ENCODE results near the gene CHRM5. TPM values are rescaled to one million over a fixed set of nuclear protein-coding genes. Genes with fewer than 3 reads are reported as not detected.

The CHRM5 gene, protein sequence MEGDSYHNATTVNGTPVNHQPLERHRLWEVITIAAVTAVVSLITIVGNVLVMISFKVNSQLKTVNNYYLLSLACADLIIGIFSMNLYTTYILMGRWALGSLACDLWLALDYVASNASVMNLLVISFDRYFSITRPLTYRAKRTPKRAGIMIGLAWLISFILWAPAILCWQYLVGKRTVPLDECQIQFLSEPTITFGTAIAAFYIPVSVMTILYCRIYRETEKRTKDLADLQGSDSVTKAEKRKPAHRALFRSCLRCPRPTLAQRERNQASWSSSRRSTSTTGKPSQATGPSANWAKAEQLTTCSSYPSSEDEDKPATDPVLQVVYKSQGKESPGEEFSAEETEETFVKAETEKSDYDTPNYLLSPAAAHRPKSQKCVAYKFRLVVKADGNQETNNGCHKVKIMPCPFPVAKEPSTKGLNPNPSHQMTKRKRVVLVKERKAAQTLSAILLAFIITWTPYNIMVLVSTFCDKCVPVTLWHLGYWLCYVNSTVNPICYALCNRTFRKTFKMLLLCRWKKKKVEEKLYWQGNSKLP
- polyA plus RNA-seq (ENCODE audit: insufficient read length) = 0.35 TPM
- long read RNA-seq, donor 1 = 0 reads
- long read RNA-seq, donor 2 = 0 reads
- long read RNA-seq, donor 3 = 0 reads
- long read RNA-seq, donor 4 = 0 reads
- long read RNA-seq, donor 5, full-length matches to known transcripts = 1 of 332 reads
- long read RNA-seq, donor 5, partial matches to known transcripts = 52 of 332 reads
- long read RNA-seq, donor 5, other reads (novel, unspliced or antisense) = 279 of 332 reads
- long read RNA-seq, donor 6 = 0 reads
- long read RNA-seq, donor 7 = 0 reads
- long read RNA-seq, donor 8 = 0 reads

- DNase-seq = no peak
Measured at GRCh38 chr15:33968224-33968623, at the start of gene CHRM5. TSS of gene CHRM5 (plus strand) at chr15:33968497. CDS start at chr15:34062718, 94,221 bp downstream.

- DNase-seq = no peak
Measured at GRCh38 chr15:33923446-33923845, 44.9 kb upstream of the CHRM5 start.

DNA sequence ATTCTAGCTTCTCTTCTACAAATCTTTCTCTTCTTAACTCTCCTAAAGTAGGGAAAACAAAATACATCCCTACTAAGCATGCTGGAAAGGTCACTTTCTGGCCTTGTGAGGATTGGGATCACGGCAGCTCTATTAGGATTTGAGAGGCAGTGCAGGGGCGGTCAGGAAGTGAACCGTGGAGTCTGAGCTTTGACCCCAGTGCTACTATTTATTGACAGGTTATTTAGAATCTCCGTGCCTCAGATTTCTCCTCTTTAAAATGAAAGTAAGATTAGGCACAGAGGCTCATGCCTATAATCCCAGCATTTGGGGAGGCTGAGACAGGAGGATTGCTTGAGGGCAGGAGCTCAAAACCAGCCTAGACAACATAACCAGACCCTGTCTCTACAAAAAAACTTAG is 42.0 kb upstream of the CHRM5 start:
- DNase-seq = no peak

GRCh38 chr15:33932734-33933133 is 35.6 kb upstream of the CHRM5 start:
- no peak for DNase-seq

DNA sequence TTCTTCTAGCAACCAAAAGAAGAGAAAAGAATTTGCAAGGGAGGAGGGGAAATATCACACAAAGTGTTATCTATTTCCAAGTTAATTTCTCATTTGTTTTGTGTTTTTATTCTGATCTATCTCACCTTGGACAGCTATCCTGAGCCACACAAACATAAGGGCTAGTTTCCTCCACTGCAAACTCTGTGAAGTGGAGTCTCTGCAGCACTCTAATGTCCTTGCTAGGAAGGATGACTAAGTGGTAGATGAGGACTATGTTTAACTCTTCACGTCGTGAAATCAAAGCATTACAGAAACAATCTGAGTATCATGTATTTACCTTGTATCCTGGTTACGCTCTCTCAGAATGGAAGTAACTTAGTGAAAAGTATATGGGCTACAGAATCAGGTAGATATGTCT is 33.9 kb upstream of the CHRM5 start:
- DNase-seq = no peak

DNA sequence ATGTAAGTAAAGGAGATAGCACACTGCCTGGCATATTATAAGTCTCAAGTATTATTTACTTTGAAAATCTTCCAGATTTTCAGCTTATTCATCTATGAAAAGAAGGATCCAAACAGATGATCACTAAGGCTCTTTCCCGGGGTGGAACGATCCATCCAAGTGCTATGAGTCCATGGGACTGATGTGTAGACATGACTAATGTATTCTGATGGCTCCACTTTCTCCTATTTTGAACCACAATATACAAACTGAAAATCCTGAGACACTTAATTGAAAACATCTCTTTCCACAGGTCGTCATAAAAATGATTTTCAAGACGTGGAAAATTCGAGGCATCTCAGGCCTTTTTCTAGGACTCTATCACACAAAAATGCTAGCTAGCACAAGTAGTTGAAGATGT is 33.4 kb upstream of the CHRM5 start:
- DNase-seq = no peak

- DNase-seq = no peak
Measured at GRCh38 chr15:33941279-33942063, 26.8 kb upstream of the CHRM5 start.

GRCh38 chr15:33946152-33946551 is 22.1 kb upstream of the CHRM5 start:
- no peak for DNase-seq

DNA sequence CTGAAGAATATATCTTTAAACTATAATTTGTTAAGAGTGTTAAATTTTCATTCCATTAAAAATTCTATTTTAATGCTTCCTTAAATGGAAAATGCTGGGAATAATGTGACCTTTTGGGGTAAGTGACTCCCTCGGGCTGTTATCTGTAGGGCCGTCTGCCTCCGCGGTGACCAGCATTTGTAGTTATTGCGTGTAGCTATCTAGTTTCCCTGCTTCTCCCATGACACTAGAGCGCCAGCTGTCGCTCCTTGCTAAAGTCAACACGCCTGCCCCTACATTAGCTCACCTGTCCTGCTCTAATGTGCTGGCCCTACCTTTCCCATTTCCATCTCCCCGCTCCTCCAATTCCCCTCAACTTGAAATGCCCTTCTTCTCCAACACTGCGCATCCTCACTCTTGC is 12.4 kb upstream of the CHRM5 start:
- DNase-seq = no peak

DNA sequence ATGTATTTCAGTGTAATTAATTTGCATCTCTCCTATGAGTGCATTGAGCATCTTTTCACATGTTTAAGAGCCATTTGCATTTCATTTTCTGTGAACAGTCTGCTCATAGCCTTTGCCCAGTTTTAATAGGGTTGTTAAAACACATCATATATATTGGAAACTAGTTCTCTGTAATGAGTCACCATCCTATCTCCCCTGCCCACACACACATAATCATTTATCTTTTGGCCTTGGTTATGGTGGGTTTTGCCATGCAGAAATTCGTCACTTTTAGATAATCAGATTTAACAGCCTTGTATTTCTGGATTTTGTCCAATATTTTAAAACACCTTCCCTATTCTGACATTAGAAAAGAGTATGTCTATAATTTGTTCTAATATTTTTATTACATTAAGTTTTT is 11.9 kb upstream of the CHRM5 start:
- no peak for DNase-seq

GRCh38 chr15:33959844-33960548 is 8.3 kb upstream of the CHRM5 start:
- no peak for DNase-seq

DNA sequence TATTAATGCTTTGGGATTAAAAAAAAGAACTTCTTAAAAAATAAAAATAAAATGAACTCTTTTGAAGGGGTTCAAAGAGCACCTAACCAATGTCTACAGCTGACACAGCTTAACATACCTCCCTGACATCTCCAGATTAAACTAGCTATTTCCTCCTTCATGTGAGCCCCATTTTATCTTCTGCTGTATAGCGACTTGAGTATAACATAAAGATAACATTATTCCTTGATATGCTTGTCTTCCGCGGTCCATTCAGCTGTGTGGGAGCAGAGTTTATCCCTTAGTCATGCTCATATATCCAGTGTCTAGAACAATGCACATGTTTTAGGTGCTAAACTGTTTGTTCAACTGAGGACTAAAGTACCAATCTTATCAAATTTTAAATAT is 7.8 kb upstream of the CHRM5 start:
- DNase-seq = no peak

DNA sequence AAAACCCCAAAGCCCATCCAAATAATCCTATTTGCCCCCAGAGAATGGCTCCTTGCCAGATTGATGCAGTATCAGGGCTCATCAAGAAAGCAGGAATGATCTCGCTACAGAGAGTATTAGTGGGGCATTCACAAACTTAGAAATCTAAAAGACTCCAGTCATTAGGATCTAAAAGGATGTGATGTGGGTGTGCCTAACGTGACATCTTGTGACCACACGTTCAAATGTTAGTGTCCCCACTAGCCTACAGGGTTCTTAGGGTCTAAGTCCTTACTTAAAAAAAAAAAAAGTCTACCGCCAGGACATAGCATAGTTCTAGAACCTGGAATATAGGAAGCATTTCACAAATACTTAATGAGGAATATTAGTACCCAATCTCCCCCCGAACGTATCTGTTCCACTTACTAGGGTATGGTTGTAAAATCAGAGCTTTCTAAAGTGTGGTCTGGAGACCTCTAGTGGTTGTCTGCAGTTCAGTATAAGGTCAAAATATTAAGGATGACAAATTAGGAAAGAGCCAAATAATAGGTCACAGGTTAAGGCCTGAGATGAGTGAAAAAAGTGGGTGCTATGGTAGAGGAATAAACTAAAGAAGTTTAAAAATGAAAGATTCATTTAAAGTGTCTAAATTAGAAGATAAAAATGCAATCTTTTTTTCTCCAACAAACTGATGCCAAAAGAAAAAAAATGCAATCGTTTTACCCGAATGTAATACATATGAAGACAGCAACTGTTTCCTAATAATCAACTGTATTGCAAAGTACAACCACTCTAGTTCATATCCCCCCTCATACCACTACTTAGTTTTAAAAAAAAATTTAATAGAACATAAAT is 4.2 kb upstream of the CHRM5 start:
- DNase-seq = no peak

GRCh38 chr15:33964665-33965040 is 3.6 kb upstream of the CHRM5 start:
- DNase-seq = no peak

DNA sequence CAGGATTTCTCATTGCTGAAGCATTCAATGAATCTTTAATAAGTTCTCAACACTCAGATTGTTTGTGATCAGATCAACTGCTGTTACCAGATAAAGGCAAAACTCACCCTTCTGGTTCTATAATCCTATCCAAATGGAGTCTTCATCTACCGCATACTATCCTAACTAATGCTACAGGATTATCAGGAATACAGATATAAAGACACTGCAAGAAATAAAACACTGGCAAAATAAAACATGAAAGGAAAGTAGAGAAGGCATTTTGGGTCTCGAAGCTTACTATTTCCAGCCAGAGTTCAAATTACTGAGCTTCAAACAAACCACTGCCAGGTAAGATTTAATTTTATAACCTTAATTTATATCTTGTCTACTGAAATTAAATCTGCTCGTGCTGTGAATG is 524 bp downstream of the CHRM5 start:
- DNase-seq = no peak

GRCh38 chr15:33971811-33972210 is 3.5 kb downstream of the CHRM5 start:
- no peak for DNase-seq

- no peak for DNase-seq
Measured at GRCh38 chr15:33975022-33975565, 6.8 kb downstream of the CHRM5 start.

- DNase-seq = no peak
Measured at GRCh38 chr15:33980159-33980558, 11.9 kb downstream of the CHRM5 start.

GRCh38 chr15:33982516-33982915 is 14.2 kb downstream of the CHRM5 start:
- DNase-seq = no peak

GRCh38 chr15:33985287-33985686 is 17.0 kb downstream of the CHRM5 start:
- no peak for DNase-seq

DNA sequence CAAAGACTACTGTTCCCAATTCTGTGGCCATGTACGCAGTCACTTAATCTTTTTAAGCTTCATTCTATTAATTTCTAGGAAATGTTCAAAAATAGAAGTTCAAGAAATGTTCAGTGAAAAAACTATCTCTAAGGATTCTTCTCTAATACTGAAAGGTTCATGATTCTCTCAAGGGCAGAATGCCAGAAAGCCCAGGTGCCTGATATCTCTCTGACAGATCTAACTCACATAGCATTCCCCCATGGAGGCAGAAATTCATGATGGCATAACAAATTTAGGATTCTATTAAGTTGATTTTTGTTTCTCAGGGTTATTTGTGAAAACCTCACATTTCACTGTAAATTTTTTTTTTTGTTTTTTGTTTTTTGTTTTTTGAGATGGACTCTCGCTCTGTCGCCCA is 17.5 kb downstream of the CHRM5 start:
- no peak for DNase-seq

Measured in left kidney (tissue), 8 donors.